Nephron (organoid): ENCODE results near the gene SLC22A23.

Experiments
- H3K27ac Mint-ChIP-seq, 3 experiments: 2 replicates each; pipeline ENCODE4 v1.8.0; 2020; ENCODE audit warnings: mixed read lengths in 3 of 3, mild to moderate bottlenecking in 2 of 3, moderate library complexity in 1 of 3
- H3K27me3 Mint-ChIP-seq: 2 replicates; pipeline ENCODE4 v1.8.0; 2021; ENCODE audit warnings: low read depth, mild to moderate bottlenecking, moderate library complexity, mixed read lengths
- H3K36me3 Mint-ChIP-seq: 2 replicates; pipeline ENCODE4 v1.8.0; 2020; ENCODE audit warnings: low read depth, mixed read lengths
- H3K4me1 Mint-ChIP-seq: 2 replicates; pipeline ENCODE4 v1.8.0; 2020; ENCODE audit warnings: mixed read lengths
- H3K4me3 Mint-ChIP-seq, 3 experiments: 2 replicates each; pipeline ENCODE4 v1.8.0; 2020; ENCODE audit warnings: mild to moderate bottlenecking in 3 of 3, mixed read lengths in 3 of 3, moderate library complexity in 2 of 3
- H3K9me3 Mint-ChIP-seq: 2 replicates; pipeline ENCODE4 v1.8.0; 2020; ENCODE audit warnings: mixed read lengths
- CTCF ChIP-seq, 3 experiments: fragments of 200-600 bp; sonication (generic); IDR thresholded peaks; one replicate each; pipeline ENCODE4 v1.5.0; 2021; ENCODE audit warnings: antibody characterized with exemption in 3 of 3; ENCODE audit not compliant: unreplicated experiment in 3 of 3

SLC22A23 gene

GRCh38 chr6:3318821-3319540, 137.9 kb downstream of the SLC22A23 start:
- TF ChIP-seq CTCF (IDR thresholded peaks at IDR 0.05; ENCODE audit: unreplicated experiment in 3 of 3) = no peak
- peaks cover 6% of the 10 kb centered on the region for H3K4me1 Mint-ChIP-seq
- no peak overlapping the region for H3K27ac Mint-ChIP-seq
- no peak overlapping the region for H3K4me3 Mint-ChIP-seq
- H3K9me3 Mint-ChIP-seq = no peaks in the 10 kb centered on the region
- H3K27me3 Mint-ChIP-seq = peaks cover 18% of the 10 kb centered on the region
- no peaks in the 10 kb centered on the region for H3K36me3 Mint-ChIP-seq

GRCh38 chr6:3318226-3318625, 138.6 kb downstream of the SLC22A23 start:
- H3K36me3 Mint-ChIP-seq = no peaks in the 10 kb centered on the region
- peaks cover 7% of the 10 kb centered on the region for H3K4me1 Mint-ChIP-seq
- no peaks in the 10 kb centered on the region for H3K9me3 Mint-ChIP-seq
- H3K4me3 Mint-ChIP-seq = no peak overlapping the region
- peaks cover 21% of the 10 kb centered on the region for H3K27me3 Mint-ChIP-seq
- no peak overlapping the region for H3K27ac Mint-ChIP-seq
- TF ChIP-seq CTCF (IDR thresholded peaks at IDR 0.05; ENCODE audit: unreplicated experiment in 3 of 3) = no peak

GRCh38 chr6:3317741-3318211, 139.1 kb downstream of the SLC22A23 start:
- Mint-ChIP-seq H3K36me3 (no peaks in the 10 kb centered on the region), H3K4me3 (no peak overlapping the region), H3K4me1 (peaks cover 12% of the 10 kb centered on the region), H3K9me3 (no peaks in the 10 kb centered on the region), H3K27ac (no peak overlapping the region), H3K27me3 (peaks cover 25% of the 10 kb centered on the region)
- TF ChIP-seq CTCF (IDR thresholded peaks at IDR 0.05; ENCODE audit: unreplicated experiment in 3 of 3) = no peak

GRCh38 chr6:3316818-3317217, 140.0 kb downstream of the SLC22A23 start:
- no peaks in the 10 kb centered on the region for H3K9me3 Mint-ChIP-seq
- H3K36me3 Mint-ChIP-seq = no peaks in the 10 kb centered on the region
- peaks cover 25% of the 10 kb centered on the region for H3K27me3 Mint-ChIP-seq
- H3K27ac Mint-ChIP-seq = no peak overlapping the region
- no peak for TF ChIP-seq CTCF (IDR thresholded peaks at IDR 0.05; ENCODE audit: unreplicated experiment in 3 of 3)
- H3K4me3 Mint-ChIP-seq = no peak overlapping the region
- H3K4me1 Mint-ChIP-seq = peaks cover 19% of the 10 kb centered on the region

GRCh38 chr6:3316331-3316730, 140.5 kb downstream of the SLC22A23 start:
- H3K4me3 Mint-ChIP-seq = no peak overlapping the region
- no peaks in the 10 kb centered on the region for H3K36me3 Mint-ChIP-seq
- no peak overlapping the region for H3K27ac Mint-ChIP-seq
- TF ChIP-seq CTCF (IDR thresholded peaks at IDR 0.05; ENCODE audit: unreplicated experiment in 3 of 3) = no peak
- H3K27me3 Mint-ChIP-seq = peaks cover 25% of the 10 kb centered on the region
- H3K4me1 Mint-ChIP-seq = peaks cover 20% of the 10 kb centered on the region
- H3K9me3 Mint-ChIP-seq = no peaks in the 10 kb centered on the region

GRCh38 chr6:3315841-3316240, 141.0 kb downstream of the SLC22A23 start:
- Mint-ChIP-seq H3K4me3 (no peak overlapping the region), H3K4me1 (peaks cover 25% of the 10 kb centered on the region), H3K9me3 (no peaks in the 10 kb centered on the region), H3K27me3 (peaks cover 30% of the 10 kb centered on the region), H3K27ac (no peak overlapping the region), H3K36me3 (no peaks in the 10 kb centered on the region)
- no peak for TF ChIP-seq CTCF (IDR thresholded peaks at IDR 0.05; ENCODE audit: unreplicated experiment in 3 of 3)
